ENCODE data around the gene ZMYM2.

Gene ZMYM2

DNA sequence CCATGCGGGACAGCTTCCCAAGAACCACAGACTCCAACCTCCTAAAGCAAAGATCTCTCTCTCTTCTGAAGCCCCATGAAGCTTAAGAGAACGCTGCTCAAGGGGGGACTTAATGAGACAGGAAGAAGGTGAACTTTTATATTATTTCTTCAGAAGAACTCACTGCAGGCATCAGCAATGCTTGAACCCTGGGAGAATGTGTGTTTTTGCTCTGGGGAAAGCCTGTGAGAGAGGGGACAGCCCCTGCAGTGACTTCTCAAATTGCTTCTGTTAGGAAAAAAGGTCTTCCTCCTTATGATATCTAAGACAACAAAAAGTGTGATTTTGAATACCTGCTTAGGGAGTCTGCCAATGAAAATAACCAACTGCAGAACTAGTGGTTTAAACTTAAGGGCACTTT lies 179.3 kb downstream of the ZMYM2 start:
- no peak for DNase-seq

DNA sequence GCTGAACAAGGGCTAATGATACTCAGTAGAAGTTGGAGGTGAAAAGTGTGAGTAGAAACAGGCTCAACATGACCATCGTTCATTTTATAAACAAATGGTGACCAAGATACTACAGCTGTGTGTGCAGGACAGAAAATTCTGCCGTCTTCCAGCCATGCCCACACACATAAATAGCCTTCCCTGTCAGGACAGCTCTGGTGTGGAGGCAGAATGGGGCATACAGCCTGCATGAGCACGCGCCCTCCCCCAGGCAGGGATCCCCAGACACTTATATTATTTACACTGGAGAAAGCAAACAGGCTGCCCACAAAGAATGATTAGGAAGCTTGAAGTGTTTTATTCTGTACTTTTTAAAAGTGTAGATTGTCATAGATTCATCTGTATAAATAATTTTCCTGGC lies 182.0 kb downstream of the ZMYM2 start:
- DNase-seq: no peak

Measured in NCI-H1694 (cell line).